Measurements from ENCODE around the gene SPATA3.

Gene SPATA3

DNA sequence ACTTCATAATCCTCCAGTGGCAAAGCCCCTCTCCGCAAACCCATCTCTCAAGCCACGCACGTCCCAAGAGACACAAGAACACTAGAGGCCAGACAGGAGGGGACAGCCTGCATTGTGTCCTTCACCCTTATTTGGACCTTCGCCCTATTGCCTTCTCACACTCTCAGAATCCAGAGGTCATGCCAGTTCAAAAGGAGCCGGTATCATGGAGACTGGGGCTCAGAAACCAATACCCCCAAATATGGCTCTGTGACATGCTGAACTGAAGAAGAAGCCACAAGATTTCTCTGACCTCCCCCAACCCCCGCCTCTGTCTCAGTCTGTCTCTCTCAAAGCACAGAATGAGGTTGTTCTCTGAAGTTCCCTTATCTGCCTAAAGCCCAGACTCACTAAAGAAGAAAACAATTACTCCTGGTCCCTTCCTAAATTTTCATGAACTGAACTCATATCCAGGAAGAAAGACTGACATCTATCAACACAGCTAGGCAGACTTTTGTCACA lies 19.2 kb upstream of the SPATA3 start (continued):
- no peak for TF ChIP-seq ZNF23 (tag by site-specific recombination; IDR thresholded peaks at IDR 0.05; ENCODE audit: borderline replicate concordance)
- TF ChIP-seq ZNF335 (tag by site-specific recombination; conservative IDR thresholded peaks at IDR 0.05): no peak

DNA sequence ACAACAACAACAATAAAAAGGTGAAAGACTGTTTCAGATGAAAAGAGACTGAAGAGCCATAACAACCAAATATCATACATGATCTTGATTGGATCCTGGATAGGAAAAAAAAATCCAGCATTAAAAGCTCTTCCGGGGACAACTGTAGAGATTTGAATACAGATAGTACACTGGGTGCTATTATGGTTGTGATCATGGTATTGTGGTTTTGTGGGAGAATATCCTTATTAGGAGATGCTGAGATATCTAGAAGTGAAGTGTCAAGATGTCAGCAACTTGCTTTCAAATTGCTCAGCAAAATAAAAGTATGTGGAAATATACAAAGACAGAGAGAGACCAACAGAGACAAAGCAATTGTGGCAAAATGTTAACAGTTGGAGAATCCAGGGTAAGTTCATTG lies 15.5 kb upstream of the SPATA3 start:
- TF ChIP-seq KLF7 (tag by site-specific recombination; IDR thresholded peaks at IDR 0.05; ENCODE audit: borderline replicate concordance) (no peak), ZNF157 (tag by site-specific recombination; IDR thresholded peaks at IDR 0.05) (no peak), ZNF660 (tag by site-specific recombination; IDR thresholded peaks at IDR 0.05) (no peak), ZNF121 (tag by site-specific recombination; IDR thresholded peaks at IDR 0.05) (no peak), ZNF146 (tag by site-specific recombination; IDR thresholded peaks at IDR 0.05) (no peak), ZBTB48 (tag by site-specific recombination; IDR thresholded peaks at IDR 0.05) (no peak)
- TF ChIP-seq, protein P1, sequence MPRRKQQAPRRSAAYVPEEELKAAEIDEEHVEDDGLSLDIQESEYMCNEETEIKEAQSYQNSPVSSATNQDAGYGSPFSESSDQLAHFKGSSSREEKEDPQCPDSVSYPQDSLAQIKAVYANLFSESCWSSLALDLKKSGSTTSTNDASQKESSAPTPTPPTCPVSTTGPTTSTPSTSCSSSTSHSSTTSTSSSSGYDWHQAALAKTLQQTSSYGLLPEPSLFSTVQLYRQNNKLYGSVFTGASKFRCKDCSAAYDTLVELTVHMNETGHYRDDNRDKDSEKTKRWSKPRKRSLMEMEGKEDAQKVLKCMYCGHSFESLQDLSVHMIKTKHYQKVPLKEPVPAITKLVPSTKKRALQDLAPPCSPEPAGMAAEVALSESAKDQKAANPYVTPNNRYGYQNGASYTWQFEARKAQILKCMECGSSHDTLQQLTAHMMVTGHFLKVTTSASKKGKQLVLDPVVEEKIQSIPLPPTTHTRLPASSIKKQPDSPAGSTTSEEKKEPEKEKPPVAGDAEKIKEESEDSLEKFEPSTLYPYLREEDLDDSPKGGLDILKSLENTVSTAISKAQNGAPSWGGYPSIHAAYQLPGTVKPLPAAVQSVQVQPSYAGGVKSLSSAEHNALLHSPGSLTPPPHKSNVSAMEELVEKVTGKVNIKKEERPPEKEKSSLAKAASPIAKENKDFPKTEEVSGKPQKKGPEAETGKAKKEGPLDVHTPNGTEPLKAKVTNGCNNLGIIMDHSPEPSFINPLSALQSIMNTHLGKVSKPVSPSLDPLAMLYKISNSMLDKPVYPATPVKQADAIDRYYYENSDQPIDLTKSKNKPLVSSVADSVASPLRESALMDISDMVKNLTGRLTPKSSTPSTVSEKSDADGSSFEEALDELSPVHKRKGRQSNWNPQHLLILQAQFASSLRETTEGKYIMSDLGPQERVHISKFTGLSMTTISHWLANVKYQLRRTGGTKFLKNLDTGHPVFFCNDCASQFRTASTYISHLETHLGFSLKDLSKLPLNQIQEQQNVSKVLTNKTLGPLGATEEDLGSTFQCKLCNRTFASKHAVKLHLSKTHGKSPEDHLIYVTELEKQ (tag by site-specific recombination; IDR thresholded peaks at IDR 0.05; ENCODE audit: borderline replicate concordance): no peak
- TF ChIP-seq, protein P2, sequence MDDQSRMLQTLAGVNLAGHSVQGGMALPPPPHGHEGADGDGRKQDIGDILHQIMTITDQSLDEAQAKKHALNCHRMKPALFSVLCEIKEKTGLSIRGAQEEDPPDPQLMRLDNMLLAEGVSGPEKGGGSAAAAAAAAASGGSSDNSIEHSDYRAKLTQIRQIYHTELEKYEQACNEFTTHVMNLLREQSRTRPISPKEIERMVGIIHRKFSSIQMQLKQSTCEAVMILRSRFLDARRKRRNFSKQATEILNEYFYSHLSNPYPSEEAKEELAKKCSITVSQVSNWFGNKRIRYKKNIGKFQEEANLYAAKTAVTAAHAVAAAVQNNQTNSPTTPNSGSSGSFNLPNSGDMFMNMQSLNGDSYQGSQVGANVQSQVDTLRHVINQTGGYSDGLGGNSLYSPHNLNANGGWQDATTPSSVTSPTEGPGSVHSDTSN (CRISPR knock-in tag; IDR thresholded peaks at IDR 0.05): no peak
- TF ChIP-seq, protein P3, sequence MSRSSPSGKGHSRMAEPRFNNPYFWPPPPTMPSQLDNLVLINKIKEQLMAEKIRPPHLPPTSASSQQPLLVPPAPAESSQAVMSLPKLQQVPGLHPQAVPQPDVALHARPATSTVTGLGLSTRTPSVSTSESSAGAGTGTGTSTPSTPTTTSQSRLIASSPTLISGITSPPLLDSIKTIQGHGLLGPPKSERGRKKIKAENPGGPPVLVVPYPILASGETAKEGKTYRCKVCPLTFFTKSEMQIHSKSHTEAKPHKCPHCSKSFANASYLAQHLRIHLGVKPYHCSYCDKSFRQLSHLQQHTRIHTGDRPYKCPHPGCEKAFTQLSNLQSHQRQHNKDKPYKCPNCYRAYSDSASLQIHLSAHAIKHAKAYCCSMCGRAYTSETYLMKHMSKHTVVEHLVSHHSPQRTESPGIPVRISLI (tag by site-specific recombination; IDR thresholded peaks at IDR 0.05): no peak
- Histone ChIP-seq H3K27ac (ENCODE audit: extremely low read depth, low read depth, low read length) (no peak overlapping the region), H3K9me3 (ENCODE audit: control insufficient read depth, insufficient read depth, low read depth, low read length) (no peaks in the 10 kb centered on the region), H3K4me1 (ENCODE audit: control insufficient read depth, insufficient read depth, low read length) (no peaks in the 10 kb centered on the region), H3K36me3 (ENCODE audit: control insufficient read depth in 2 of 2, insufficient read depth in 1 of 2, low read length in 2 of 2) (no peaks in the 10 kb centered on the region), H3K4me3 (ENCODE audit: low read depth, low read length) (no peak overlapping the region)
- ChIA-PET CTCF (interaction anchor here (0.7 to 1.0 kb wide), 3 partner anchors 79 to 156 kb away, joined by 3 to 4 read pairs (median 4); no protein-coding TSS in a partner anchor), POLR2A (no interaction called here)

DNA sequence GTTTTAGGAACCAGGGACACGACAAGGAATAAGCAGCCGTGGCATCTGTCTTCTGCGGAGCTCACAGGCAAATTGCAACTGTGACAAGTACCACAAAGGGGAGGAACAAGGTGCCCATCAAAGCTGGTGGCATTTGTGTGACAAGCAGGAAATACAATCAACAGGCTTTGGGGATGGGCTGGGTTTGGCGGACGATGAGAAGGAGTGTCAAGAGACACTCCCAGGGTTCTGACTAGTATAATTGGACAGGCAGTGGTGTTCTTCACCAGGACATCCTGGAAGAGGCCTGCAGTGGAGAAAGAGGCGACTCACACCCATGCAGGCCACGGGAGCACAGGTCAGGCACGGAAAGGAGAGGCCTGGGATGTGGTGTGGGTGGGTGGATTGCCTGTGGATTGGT lies 14.2 kb upstream of the SPATA3 start:
- Histone ChIP-seq H3K36me3 (ENCODE audit: control insufficient read depth in 2 of 2, insufficient read depth in 1 of 2, low read length in 2 of 2) (no peaks in the 10 kb centered on the region), H3K4me3 (ENCODE audit: low read depth, low read length) (no peak overlapping the region), H3K27ac (ENCODE audit: extremely low read depth, low read depth, low read length) (no peak overlapping the region), H3K4me1 (ENCODE audit: control insufficient read depth, insufficient read depth, low read length) (0 out of 2 replicates have a peak, but pooled peaks cover 2% of the 10 kb centered on the region), H3K9me3 (ENCODE audit: control insufficient read depth, insufficient read depth, low read depth, low read length) (no peaks in the 10 kb centered on the region)
- TF ChIP-seq ZNF621 (tag by site-specific recombination; IDR thresholded peaks at IDR 0.05) (no peak), ZNF677 (tag by site-specific recombination; IDR thresholded peaks at IDR 0.05) (no peak)
- ChIA-PET POLR2A (no interaction called here), CTCF (interaction anchor here (1.0 to 1.6 kb wide), 2 partner anchors 80 to 157 kb away, joined by 4 read pairs; no protein-coding TSS in a partner anchor)

DNA sequence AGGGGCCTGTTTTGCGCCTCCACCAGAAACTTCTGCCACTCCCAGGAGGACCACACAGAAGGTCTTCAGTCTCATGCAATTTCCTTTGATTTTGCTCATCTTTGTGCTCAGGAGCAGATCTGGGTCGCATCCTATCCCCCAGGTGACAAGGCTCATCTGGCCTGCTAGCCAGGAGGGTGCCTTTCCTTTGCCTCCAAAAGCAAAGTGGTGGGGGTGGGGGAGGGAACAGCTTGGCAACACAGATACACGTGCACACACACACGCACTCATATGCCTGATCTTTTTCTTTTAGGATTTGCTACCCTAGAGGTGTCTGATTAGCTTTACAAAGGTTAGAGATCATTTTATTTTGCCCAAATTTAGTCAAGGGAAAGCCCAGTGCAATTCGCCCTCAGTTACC lies 13.8 kb upstream of the SPATA3 start:
- POLR2A ChIA-PET: no interaction called here
- CTCF ChIA-PET: interaction anchor here (0.7 to 1.6 kb wide), 2 partner anchors 76 to 158 kb away, joined by 3 to 4 read pairs; no protein-coding TSS in a partner anchor
- H3K4me3 ChIP-seq (ENCODE audit: low read depth, low read length): no peak overlapping the region
- H3K9me3 ChIP-seq (ENCODE audit: control insufficient read depth, insufficient read depth, low read depth, low read length): no peaks in the 10 kb centered on the region
- H3K27ac ChIP-seq (ENCODE audit: extremely low read depth, low read depth, low read length): no peak overlapping the region
- H3K4me1 ChIP-seq (ENCODE audit: control insufficient read depth, insufficient read depth, low read length): 0 out of 2 replicates have a peak, but pooled peaks cover 3% of the 10 kb centered on the region
- H3K36me3 ChIP-seq (ENCODE audit: control insufficient read depth in 2 of 2, insufficient read depth in 1 of 2, low read length in 2 of 2): no peaks in the 10 kb centered on the region
- TF ChIP-seq ZNF76 (tag by site-specific recombination; IDR thresholded peaks at IDR 0.05; ENCODE audit: borderline replicate concordance, low read depth): no peak
- TF ChIP-seq ZNF501 (tag by site-specific recombination; IDR thresholded peaks at IDR 0.05): no peak
- TF ChIP-seq ZNF350 (tag by site-specific recombination; IDR thresholded peaks at IDR 0.05): no peak
- no peak for TF ChIP-seq ZNF184 (tag by site-specific recombination; IDR thresholded peaks at IDR 0.05)
- TF ChIP-seq ZNF654 (tag by site-specific recombination; IDR thresholded peaks at IDR 0.05; ENCODE audit: low read depth): no peak
- TF ChIP-seq BCL11A (tag by site-specific recombination; IDR thresholded peaks at IDR 0.05; ENCODE audit: low read depth): no peak
- TF ChIP-seq, protein P4, sequence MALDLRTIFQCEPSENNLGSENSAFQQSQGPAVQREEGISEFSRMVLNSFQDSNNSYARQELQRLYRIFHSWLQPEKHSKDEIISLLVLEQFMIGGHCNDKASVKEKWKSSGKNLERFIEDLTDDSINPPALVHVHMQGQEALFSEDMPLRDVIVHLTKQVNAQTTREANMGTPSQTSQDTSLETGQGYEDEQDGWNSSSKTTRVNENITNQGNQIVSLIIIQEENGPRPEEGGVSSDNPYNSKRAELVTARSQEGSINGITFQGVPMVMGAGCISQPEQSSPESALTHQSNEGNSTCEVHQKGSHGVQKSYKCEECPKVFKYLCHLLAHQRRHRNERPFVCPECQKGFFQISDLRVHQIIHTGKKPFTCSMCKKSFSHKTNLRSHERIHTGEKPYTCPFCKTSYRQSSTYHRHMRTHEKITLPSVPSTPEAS (tag by site-specific recombination; IDR thresholded peaks at IDR 0.05): no peak
- no peak for TF ChIP-seq ZNF121 (tag by site-specific recombination; IDR thresholded peaks at IDR 0.05)
- TF ChIP-seq ZNF10 (tag by site-specific recombination; IDR thresholded peaks at IDR 0.05): no peak
- TF ChIP-seq WT1 (tag by site-specific recombination; IDR thresholded peaks at IDR 0.05): no peak
- no peak for TF ChIP-seq ZNF707 (tag by site-specific recombination; IDR thresholded peaks at IDR 0.05)
- TF ChIP-seq ZNF791 (tag by site-specific recombination; IDR thresholded peaks at IDR 0.05): no peak

Data from HEK293 (cell line).